PFSK-1 (cell line): Measurements from ENCODE around the gene C20orf141.

Source experiments
- FOXP2 ChIP-seq: optimal IDR thresholded peaks from 2 replicates; pipeline ENCODE3; 2011; ENCODE audit warnings: borderline replicate concordance, control low read depth, inconsistent platforms; ENCODE audit not compliant: insufficient read depth; ENCODE audit errors: extremely low read length, extremely low read depth
- POLR2AphosphoS5 ChIP-seq: IDR thresholded peaks from 2 replicates; pipeline ENCODE4 v1.6.1; 2012; ENCODE audit warnings: low read depth, mild to moderate bottlenecking, control low read depth, low read length, moderate library complexity
- REST ChIP-seq, 2 experiments: IDR thresholded peaks; 2 replicates each; pipeline versions ENCODE4 v1.6.1 to v1.8.0; 2011 to 2012; ENCODE audit warnings: low read depth in 2 of 2, low read length in 2 of 2, control low read depth in 1 of 2, inconsistent platforms in 1 of 2, mild to moderate bottlenecking in 1 of 2, moderate library complexity in 1 of 2; ENCODE audit not compliant: insufficient read depth in 1 of 2
- SIN3A ChIP-seq: IDR thresholded peaks from 2 replicates; pipeline ENCODE4 v1.6.1; 2012; ENCODE audit warnings: mild to moderate bottlenecking, low read length, moderate library complexity, borderline replicate concordance; ENCODE audit not compliant: insufficient read depth
- TAF1 ChIP-seq: IDR thresholded peaks from 2 replicates; pipeline ENCODE4 v1.6.1; 2012; ENCODE audit warnings: low read length, control low read depth, borderline replicate concordance; ENCODE audit not compliant: insufficient read depth

The C20orf141 gene

DNA sequence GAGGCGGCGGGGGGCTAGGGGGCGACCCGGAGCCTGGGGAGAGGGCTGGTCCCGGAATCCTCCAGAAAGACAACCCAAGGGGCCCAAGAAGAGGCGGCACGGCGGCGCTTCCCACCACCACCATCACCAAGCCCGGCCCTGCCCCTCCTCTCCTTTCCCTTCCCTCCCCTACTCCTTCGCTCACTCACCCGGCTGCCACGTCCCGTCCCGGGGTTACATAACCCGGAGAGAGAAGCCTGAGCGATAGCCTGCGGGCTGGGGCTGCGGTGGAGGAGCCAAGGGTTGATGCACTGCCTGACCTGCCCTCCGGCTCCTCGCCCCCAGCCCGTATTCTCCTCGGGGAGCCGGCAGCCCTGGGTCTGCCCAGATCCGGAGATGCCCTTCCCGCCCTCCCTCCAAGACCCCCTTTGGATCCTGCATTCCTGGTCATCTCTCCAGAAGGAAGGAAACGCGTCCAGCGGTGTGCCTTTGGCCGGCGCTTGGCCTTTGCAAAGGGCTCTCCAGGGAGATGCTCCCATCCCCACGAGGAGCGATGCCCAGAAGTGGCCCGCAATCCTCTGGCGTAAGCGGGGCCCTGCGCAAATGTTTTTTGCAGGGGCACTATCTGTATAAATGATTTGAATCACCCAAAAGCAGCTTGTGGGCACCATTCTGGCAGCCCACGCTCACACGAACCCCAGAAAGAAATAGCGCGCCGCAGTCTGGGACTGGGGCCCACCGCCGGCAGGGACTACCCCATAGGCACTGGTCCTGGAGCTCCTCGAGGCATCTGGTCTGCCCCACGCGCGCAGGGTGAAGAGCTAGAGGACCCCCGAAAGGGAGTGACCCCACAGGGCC lies 9.7 kb upstream of the C20orf141 start:
- TF ChIP-seq TAF1 (no peak), SIN3A (no peak), POLR2AphosphoS5 (no peak), REST (IDR thresholded peaks at IDR 0.05; ENCODE audit: insufficient read depth in 1 of 2, low read depth in 2 of 2, low read length in 2 of 2) (no peak), FOXP2 (no peak)

DNA sequence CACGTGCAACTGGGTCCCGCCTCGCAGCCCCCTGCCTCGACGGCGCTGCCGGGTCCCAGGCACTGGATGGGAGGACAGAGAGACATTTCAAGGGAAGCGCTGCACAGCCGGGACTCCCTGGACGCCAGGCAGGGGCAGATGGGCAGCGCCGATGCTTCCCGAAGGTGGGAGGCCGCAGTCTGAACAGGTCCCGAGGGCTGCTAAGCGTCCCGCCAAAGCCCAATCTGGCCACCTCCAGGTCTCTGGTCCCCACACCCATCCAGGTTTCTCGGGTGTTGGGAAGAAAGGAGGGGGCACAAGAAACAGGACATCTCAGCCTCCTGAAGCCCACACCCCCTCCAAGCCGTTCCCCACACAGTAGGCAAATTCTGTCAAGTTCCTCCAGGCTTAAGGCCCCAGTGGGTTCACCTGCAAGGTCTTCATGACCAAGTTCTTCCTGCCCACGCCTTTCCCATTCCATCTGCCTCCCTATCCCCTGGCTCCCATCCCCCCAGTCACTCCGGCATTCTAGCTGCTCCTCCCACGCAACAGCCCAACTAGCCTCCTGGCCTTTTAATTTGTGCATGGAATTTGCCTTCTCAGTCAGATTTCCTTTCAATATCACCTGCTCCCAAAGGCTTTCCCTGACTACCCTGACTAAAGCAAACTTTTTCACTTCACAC lies 9.0 kb upstream of the C20orf141 start:
- TF ChIP-seq REST (IDR thresholded peaks at IDR 0.05; ENCODE audit: insufficient read depth in 1 of 2, low read depth in 2 of 2, low read length in 2 of 2) (no peak), TAF1 (no peak), SIN3A (no peak), FOXP2 (no peak), POLR2AphosphoS5 (no peak)

GRCh38 chr20:2806351-2806701 lies 8.5 kb upstream of the C20orf141 start:
- TF ChIP-seq TAF1 (no peak), SIN3A (no peak), FOXP2 (no peak), REST (IDR thresholded peaks at IDR 0.05; ENCODE audit: insufficient read depth in 1 of 2, low read depth in 2 of 2, low read length in 2 of 2) (no peak), POLR2AphosphoS5 (no peak)

GRCh38 chr20:2807019-2807418 lies 7.8 kb upstream of the C20orf141 start:
- TF ChIP-seq REST (IDR thresholded peaks at IDR 0.05; ENCODE audit: insufficient read depth in 1 of 2, low read depth in 2 of 2, low read length in 2 of 2) (no peak), POLR2AphosphoS5 (no peak), TAF1 (no peak), FOXP2 (no peak), SIN3A (no peak)

GRCh38 chr20:2809690-2810089 lies 5.1 kb upstream of the C20orf141 start:
- TF ChIP-seq TAF1: no peak
- TF ChIP-seq POLR2AphosphoS5: no peak
- TF ChIP-seq FOXP2: no peak
